IMR-90 (cell line): Measurements from ENCODE around the gene SNX7. TPM values are rescaled to one million over a fixed set of nuclear protein-coding genes. Genes with fewer than 3 reads are reported as not detected.

Experiments
- ATAC-seq: fragments of 200-7000 bp; cut with Tn5 transposase; 2 replicates; pipeline ENCODE4 v1.9.1; 2020; ENCODE audit warnings: low read depth, mild to moderate bottlenecking, moderate library complexity
- BruUV-seq: library from RNA; stranded (reverse); fragments of 400-500 nt; replicated peaks from 2 replicates; lab custom pipeline; 2021; lab: Mats Ljungman, UMichigan
- CTCF ChIA-PET: fragments of 300-600 bp; formaldehyde crosslinking; extraction: SDS; loops from one replicate; lab custom pipeline; 2021; ENCODE audit warnings: antibody characterized with exemption; lab: Yijun Ruan, JAX
- POLR2A ChIA-PET: fragments of 300-600 bp; sonication (Branson Sonifier 250); formaldehyde crosslinking; loops from one replicate; lab custom pipeline; 2022; ENCODE audit warnings: antibody characterized with exemption; ENCODE audit not compliant: unreplicated experiment; lab: Charles Lee
- DNase-seq: peaks from one replicate; pipeline ENCODE4 v3.0.0; 2013
- H2AFZ ChIP-seq: replicated peaks from 2 replicates; pipeline ENCODE3; 2013; ENCODE audit warnings: low read length, mild to moderate bottlenecking; ENCODE audit not compliant: poor library complexity
- H2AK5ac ChIP-seq: 2 replicates; pipeline ENCODE4 v1.6.1; 2013; ENCODE audit warnings: low read depth, low read length, inconsistent platforms
- H2AK9ac ChIP-seq: replicated peaks from 2 replicates; pipeline ENCODE3; 2013; ENCODE audit warnings: mild to moderate bottlenecking, low read depth, low read length, moderate library complexity; ENCODE audit not compliant: poor library complexity
- H2BK120ac ChIP-seq: 2 replicates; pipeline ENCODE4 v1.6.1; 2013; ENCODE audit warnings: low read depth, low read length, inconsistent platforms
- H2BK15ac ChIP-seq: 3 replicates; pipeline ENCODE4 v1.6.1; 2013; ENCODE audit warnings: low read depth, low read length, inconsistent platforms
- H2BK20ac ChIP-seq: 2 replicates; pipeline ENCODE4 v1.6.1; 2013; ENCODE audit warnings: low read depth, mild to moderate bottlenecking, inconsistent platforms, low read length, moderate library complexity
- H2BK5ac ChIP-seq: 2 replicates; pipeline ENCODE4 v1.6.1; 2013; ENCODE audit warnings: mild to moderate bottlenecking, low read depth, low read length, inconsistent platforms; ENCODE audit not compliant: poor library complexity, severe bottlenecking
- H3K14ac ChIP-seq: replicated peaks from 2 replicates; pipeline ENCODE4 v1.6.1; 2013; ENCODE audit warnings: low read depth, low read length, inconsistent platforms
- H3K18ac ChIP-seq: 2 replicates; pipeline ENCODE4 v1.6.1; 2013; ENCODE audit warnings: low read depth, low read length, control low read depth
- H3K23ac ChIP-seq: 2 replicates; pipeline ENCODE4 v1.6.1; 2013; ENCODE audit warnings: low read depth, low read length, inconsistent platforms
- H3K27ac ChIP-seq: 2 replicates; pipeline ENCODE4 v1.5.1; 2013; ENCODE audit warnings: mild to moderate bottlenecking, control low read depth, low read length; ENCODE audit not compliant: insufficient read depth
- H3K27me3 ChIP-seq: 2 replicates; pipeline ENCODE4 v1.6.1; 2013; ENCODE audit warnings: low read length; ENCODE audit not compliant: control insufficient read depth, insufficient read depth
- H3K36me3 ChIP-seq: 2 replicates; pipeline ENCODE4 v1.6.1; 2013; ENCODE audit warnings: low read length, mixed read lengths; ENCODE audit not compliant: control insufficient read depth, insufficient read depth
- H3K4ac ChIP-seq: 2 replicates; pipeline ENCODE4 v1.6.1; 2013; ENCODE audit warnings: low read depth, low read length, inconsistent platforms
- H3K4me1 ChIP-seq: 2 replicates; pipeline ENCODE4 v1.6.1; 2013; ENCODE audit warnings: low read length, mixed read lengths; ENCODE audit not compliant: control insufficient read depth, insufficient read depth
- H3K4me2 ChIP-seq: 2 replicates; pipeline ENCODE4 v1.6.1; 2013; ENCODE audit warnings: low read depth, mild to moderate bottlenecking, control low read depth, low read length, moderate library complexity
- H3K4me3 ChIP-seq: 2 replicates; pipeline ENCODE4 v1.5.1; 2013; ENCODE audit warnings: low read depth, mild to moderate bottlenecking, control low read depth, low read length, moderate library complexity; ENCODE audit not compliant: insufficient read depth
- H3K56ac ChIP-seq: 2 replicates; pipeline ENCODE4 v1.6.1; 2013; ENCODE audit warnings: low read length, inconsistent platforms; ENCODE audit not compliant: insufficient read depth; ENCODE audit errors: extremely low read depth
- H3K79me1 ChIP-seq, 2 experiments: 2 replicates each; pipeline ENCODE4 v1.6.1; 2013; ENCODE audit warnings: low read length in 2 of 2, inconsistent platforms in 1 of 2, low read depth in 1 of 2
- H3K9ac ChIP-seq: 2 replicates; pipeline ENCODE4 v1.6.1; 2013; ENCODE audit warnings: low read depth, low read length, control low read depth
- H3K9me1 ChIP-seq: 2 replicates; pipeline ENCODE4 v1.6.1; 2013; ENCODE audit warnings: low read length, inconsistent platforms; ENCODE audit not compliant: insufficient read depth
- H3K9me3 ChIP-seq: 2 replicates; pipeline ENCODE4 v1.6.1; 2013; ENCODE audit warnings: low read length; ENCODE audit not compliant: control insufficient read depth, insufficient read depth
- H4K20me1 ChIP-seq: 2 replicates; pipeline ENCODE4 v1.6.1; 2013; ENCODE audit warnings: low read length, inconsistent platforms; ENCODE audit not compliant: insufficient read depth
- H4K5ac ChIP-seq: 2 replicates; pipeline ENCODE4 v1.6.1; 2013; ENCODE audit warnings: mild to moderate bottlenecking, low read depth, low read length, control low read depth
- H4K8ac ChIP-seq, 2 experiments: 2 replicates each; pipeline ENCODE4 v1.6.1; 2013; ENCODE audit warnings: low read depth in 2 of 2, low read length in 2 of 2, control low read depth in 1 of 2, inconsistent platforms in 1 of 2
- H4K91ac ChIP-seq: 2 replicates; pipeline ENCODE4 v1.6.1; 2013; ENCODE audit warnings: low read depth, low read length, inconsistent platforms; ENCODE audit not compliant: insufficient read depth
- BHLHE40 ChIP-seq: fragments of 150-350 bp; IDR thresholded peaks from 2 replicates; pipeline ENCODE4 v1.6.1; 2016; ENCODE audit warnings: mild to moderate bottlenecking, low read depth, low read length
- CEBPB ChIP-seq: IDR thresholded peaks from 2 replicates; pipeline ENCODE4 v1.6.1; 2012; ENCODE audit warnings: low read depth, low read length, improper control_type of control experiment
- CHD1 ChIP-seq: IDR thresholded peaks from 2 replicates; pipeline ENCODE4 v1.6.1; 2012; ENCODE audit warnings: low read depth, low read length, improper control_type of control experiment
- FOS ChIP-seq: fragments of 150-350 bp; IDR thresholded peaks from 2 replicates; pipeline ENCODE4 v1.6.1; 2016; ENCODE audit warnings: low read depth, low read length
- MAFK ChIP-seq: IDR thresholded peaks from 2 replicates; pipeline ENCODE4 v1.6.1; 2012; ENCODE audit warnings: low read depth, low read length, improper control_type of control experiment
- MAZ ChIP-seq: IDR thresholded peaks from 2 replicates; pipeline ENCODE4 v1.6.1; 2012; ENCODE audit warnings: low read depth, mild to moderate bottlenecking, low read length, improper control_type of control experiment, moderate library complexity, borderline replicate concordance
- MXI1 ChIP-seq: IDR thresholded peaks from 2 replicates; pipeline ENCODE4 v1.6.1; 2012; ENCODE audit warnings: low read depth, mild to moderate bottlenecking, low read length, moderate library complexity, borderline replicate concordance
- NFE2L2 ChIP-seq: fragments of 150-350 bp; IDR thresholded peaks from 2 replicates; pipeline ENCODE4 v1.6.1; 2016; ENCODE audit warnings: low read depth, mild to moderate bottlenecking, low read length
- POLR2A ChIP-seq: IDR thresholded peaks from 2 replicates; pipeline ENCODE4 v1.6.1; 2012; ENCODE audit warnings: mild to moderate bottlenecking, low read depth, low read length
- RAD21 ChIP-seq: IDR thresholded peaks from 2 replicates; pipeline ENCODE4 v1.6.1; 2012; ENCODE audit warnings: low read length, improper control_type of control experiment
- RCOR1 ChIP-seq: IDR thresholded peaks from 2 replicates; pipeline ENCODE4 v1.6.1; 2012; ENCODE audit warnings: mild to moderate bottlenecking, low read length, improper control_type of control experiment; ENCODE audit not compliant: insufficient replicate concordance
- RFX5 ChIP-seq: IDR thresholded peaks from 2 replicates; pipeline ENCODE4 v1.8.0; 2012; ENCODE audit warnings: low read depth, mild to moderate bottlenecking, low read length, moderate library complexity
- SMC3 ChIP-seq: fragments of 150-350 bp; IDR thresholded peaks from 2 replicates; pipeline ENCODE4 v1.6.1; 2016; ENCODE audit warnings: low read depth, mild to moderate bottlenecking, antibody characterized with exemption, low read length, moderate library complexity
- WGBS, 2 experiments: methylation state at CpG; one replicate each; pipeline versions ENCODE4 v1.1.5 to v1.1.7; 2013; ENCODE audit warnings: missing lambda C conversion rate in 2 of 2; ENCODE audit not compliant: insufficient read length in 1 of 2; ENCODE audit errors: extremely low coverage in 2 of 2; 5-methylcytosine and 5-hydroxymethylcytosine counted together
- dilution Hi-C: fragments of 300-500 bp; cut with HindIII; formaldehyde crosslinking; loops from one replicate; pipeline ENCODE4 v1.14.3; 2018; ENCODE audit warnings: low sequenced_read_pairs; ENCODE audit not compliant: unreplicated experiment
- in situ Hi-C: fragments of 300-500 bp; cut with MboI; formaldehyde crosslinking; loops from 3 replicates; pipeline ENCODE4 v1.14.3; 2019; ENCODE audit warnings: low sequenced_read_pairs, inconsistent platforms, mixed read lengths
- intact Hi-C: fragments of 100-400 bp; cut with micrococcal nuclease; formaldehyde crosslinking; loops from 2 replicates; pipeline ENCODE4 v1.10.0; 2022
- polyA plus RNA-seq, 3 experiments: library from polyadenylated mRNA; depleted of rRNA; stranded (reverse); fragments of >200 nt; gene quantifications; 2 replicates each; pipeline ENCODE4 v1.2.3, GENCODE V29; 2012; ENCODE audit warnings: low replicate concordance in 1 of 3
- total RNA-seq: library from RNA; depleted of rRNA; stranded (reverse); fragments of >200 nt; gene quantifications from 2 replicates; pipeline ENCODE4 v1.2.3, GENCODE V29; 2012
- TF ChIP-seq, protein P1 (sequence below): fragments of 150-350 bp; IDR thresholded peaks from 2 replicates; pipeline ENCODE4 v1.6.1; 2017; ENCODE audit warnings: mild to moderate bottlenecking, antibody characterized with exemption, low read length, low read depth
- TF ChIP-seq, protein P2 (sequence below): conservative IDR thresholded peaks from 2 replicates; pipeline ENCODE4 v1.5.1; 2012; ENCODE audit warnings: mild to moderate bottlenecking, low read depth, low read length, improper control_type of control experiment
- TF ChIP-seq, protein P3 (sequence below): fragments of 150-350 bp; IDR thresholded peaks from 2 replicates; pipeline ENCODE4 v1.6.1; 2016; ENCODE audit warnings: low read depth, mild to moderate bottlenecking, low read length, moderate library complexity, borderline replicate concordance

The SNX7 gene
- total and polyA plus RNA-seq, 2 of the 4 experiments (the other 2 are of a cell fraction): 22.5 to 24.4 TPM

DNA sequence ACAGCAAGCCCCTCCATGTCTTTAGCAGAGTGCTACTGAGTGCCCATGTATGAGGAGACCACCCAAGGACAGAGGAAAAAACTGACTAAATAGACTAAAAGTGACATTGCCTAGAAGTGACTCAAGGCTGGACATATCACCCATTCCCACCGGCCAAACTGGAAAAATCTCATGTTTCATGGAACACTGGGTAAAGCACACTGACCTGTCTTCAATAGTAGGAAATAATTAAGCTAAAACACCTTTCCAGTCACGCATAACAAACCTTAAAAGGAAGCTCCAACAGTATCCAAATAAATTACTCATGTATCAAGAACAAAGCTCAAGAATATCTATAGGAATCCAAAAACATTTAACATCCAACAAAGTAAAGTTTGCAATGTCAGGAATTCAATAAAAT lies 120.4 kb downstream of the SNX7 start:
- Histone ChIP-seq H2AK9ac (no peak overlapping the region), H2BK5ac (no peak overlapping the region), H3K9me1 (no peaks in the 10 kb centered on the region), H4K20me1 (no peaks in the 10 kb centered on the region), H3K9ac (no peak overlapping the region), H3K23ac (no peak overlapping the region), H3K4ac (no peak overlapping the region), H4K91ac (no peak overlapping the region), H4K5ac (no peak overlapping the region), H2BK20ac (no peak overlapping the region), H3K4me2 (no peak overlapping the region), H3K18ac (no peak overlapping the region), H3K36me3 (no peaks in the 10 kb centered on the region), H3K27me3 (no peaks in the 10 kb centered on the region), H2AK5ac (no peak overlapping the region), H3K56ac (no peak overlapping the region), H2BK120ac (no peak overlapping the region), H4K8ac (no peak overlapping the region), H3K27ac (no peak overlapping the region), H2AFZ (no peak overlapping the region), H2BK15ac (no peak overlapping the region), H3K14ac (no peak overlapping the region), H3K4me1 (no peaks in the 10 kb centered on the region), H3K79me1 (no peaks in the 10 kb centered on the region), H3K4me3 (no peak overlapping the region), H3K9me3 (no peaks in the 10 kb centered on the region)
- ChIA-PET CTCF (interaction anchor here (1.6 kb wide), 1 partner anchor 12 kb away, joined by 5 read pairs; no protein-coding TSS in a partner anchor), POLR2A (no interaction called here)
- intact Hi-C loops (no loop called here), dilution Hi-C loops (no loop called here), in situ Hi-C loops (no loop called here)
- ATAC-seq (no peak), DNase-seq (no peak)
- 100% methylated on average over 1 of the region's 2 CpGs; no CpG with 5 or more reads in 1 of the 2 experiments for WGBS, 2 experiments
- BruUV-seq: no TSS peak
- TF ChIP-seq CHD1 (no peak), BHLHE40 (no peak), POLR2A (no peak), RCOR1 (no peak), FOS (no peak), RAD21 (no peak), RFX5 (no peak), SMC3 (no peak), NFE2L2 (no peak), MXI1 (no peak), MAZ (no peak), CEBPB (no peak), MAFK (no peak)
- TF ChIP-seq, protein P1, sequence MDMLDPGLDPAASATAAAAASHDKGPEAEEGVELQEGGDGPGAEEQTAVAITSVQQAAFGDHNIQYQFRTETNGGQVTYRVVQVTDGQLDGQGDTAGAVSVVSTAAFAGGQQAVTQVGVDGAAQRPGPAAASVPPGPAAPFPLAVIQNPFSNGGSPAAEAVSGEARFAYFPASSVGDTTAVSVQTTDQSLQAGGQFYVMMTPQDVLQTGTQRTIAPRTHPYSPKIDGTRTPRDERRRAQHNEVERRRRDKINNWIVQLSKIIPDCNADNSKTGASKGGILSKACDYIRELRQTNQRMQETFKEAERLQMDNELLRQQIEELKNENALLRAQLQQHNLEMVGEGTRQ: no peak
- TF ChIP-seq, protein P2, sequence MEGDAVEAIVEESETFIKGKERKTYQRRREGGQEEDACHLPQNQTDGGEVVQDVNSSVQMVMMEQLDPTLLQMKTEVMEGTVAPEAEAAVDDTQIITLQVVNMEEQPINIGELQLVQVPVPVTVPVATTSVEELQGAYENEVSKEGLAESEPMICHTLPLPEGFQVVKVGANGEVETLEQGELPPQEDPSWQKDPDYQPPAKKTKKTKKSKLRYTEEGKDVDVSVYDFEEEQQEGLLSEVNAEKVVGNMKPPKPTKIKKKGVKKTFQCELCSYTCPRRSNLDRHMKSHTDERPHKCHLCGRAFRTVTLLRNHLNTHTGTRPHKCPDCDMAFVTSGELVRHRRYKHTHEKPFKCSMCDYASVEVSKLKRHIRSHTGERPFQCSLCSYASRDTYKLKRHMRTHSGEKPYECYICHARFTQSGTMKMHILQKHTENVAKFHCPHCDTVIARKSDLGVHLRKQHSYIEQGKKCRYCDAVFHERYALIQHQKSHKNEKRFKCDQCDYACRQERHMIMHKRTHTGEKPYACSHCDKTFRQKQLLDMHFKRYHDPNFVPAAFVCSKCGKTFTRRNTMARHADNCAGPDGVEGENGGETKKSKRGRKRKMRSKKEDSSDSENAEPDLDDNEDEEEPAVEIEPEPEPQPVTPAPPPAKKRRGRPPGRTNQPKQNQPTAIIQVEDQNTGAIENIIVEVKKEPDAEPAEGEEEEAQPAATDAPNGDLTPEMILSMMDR: no peak
- TF ChIP-seq, protein P3, sequence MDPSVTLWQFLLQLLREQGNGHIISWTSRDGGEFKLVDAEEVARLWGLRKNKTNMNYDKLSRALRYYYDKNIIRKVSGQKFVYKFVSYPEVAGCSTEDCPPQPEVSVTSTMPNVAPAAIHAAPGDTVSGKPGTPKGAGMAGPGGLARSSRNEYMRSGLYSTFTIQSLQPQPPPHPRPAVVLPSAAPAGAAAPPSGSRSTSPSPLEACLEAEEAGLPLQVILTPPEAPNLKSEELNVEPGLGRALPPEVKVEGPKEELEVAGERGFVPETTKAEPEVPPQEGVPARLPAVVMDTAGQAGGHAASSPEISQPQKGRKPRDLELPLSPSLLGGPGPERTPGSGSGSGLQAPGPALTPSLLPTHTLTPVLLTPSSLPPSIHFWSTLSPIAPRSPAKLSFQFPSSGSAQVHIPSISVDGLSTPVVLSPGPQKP: no peak
